ENCODE data around the gene FBLN7.

GRCh38 chr2:112162341-112162740 lies 24.2 kb downstream of the FBLN7 start:
- TF ChIP-seq YY1 (IDR thresholded peaks at IDR 0.05; ENCODE audit: low read depth) (no peak), FOXM1 (IDR thresholded peaks at IDR 0.05; ENCODE audit: borderline replicate concordance, low read depth) (no peak), TCF12 (IDR thresholded peaks at IDR 0.05; ENCODE audit: low read depth) (no peak), TAF1 (IDR thresholded peaks at IDR 0.05; ENCODE audit: low read depth) (no peak), EP300 (IDR thresholded peaks at IDR 0.05; ENCODE audit: borderline replicate concordance) (no peak)
- TF ChIP-seq, protein P1, sequence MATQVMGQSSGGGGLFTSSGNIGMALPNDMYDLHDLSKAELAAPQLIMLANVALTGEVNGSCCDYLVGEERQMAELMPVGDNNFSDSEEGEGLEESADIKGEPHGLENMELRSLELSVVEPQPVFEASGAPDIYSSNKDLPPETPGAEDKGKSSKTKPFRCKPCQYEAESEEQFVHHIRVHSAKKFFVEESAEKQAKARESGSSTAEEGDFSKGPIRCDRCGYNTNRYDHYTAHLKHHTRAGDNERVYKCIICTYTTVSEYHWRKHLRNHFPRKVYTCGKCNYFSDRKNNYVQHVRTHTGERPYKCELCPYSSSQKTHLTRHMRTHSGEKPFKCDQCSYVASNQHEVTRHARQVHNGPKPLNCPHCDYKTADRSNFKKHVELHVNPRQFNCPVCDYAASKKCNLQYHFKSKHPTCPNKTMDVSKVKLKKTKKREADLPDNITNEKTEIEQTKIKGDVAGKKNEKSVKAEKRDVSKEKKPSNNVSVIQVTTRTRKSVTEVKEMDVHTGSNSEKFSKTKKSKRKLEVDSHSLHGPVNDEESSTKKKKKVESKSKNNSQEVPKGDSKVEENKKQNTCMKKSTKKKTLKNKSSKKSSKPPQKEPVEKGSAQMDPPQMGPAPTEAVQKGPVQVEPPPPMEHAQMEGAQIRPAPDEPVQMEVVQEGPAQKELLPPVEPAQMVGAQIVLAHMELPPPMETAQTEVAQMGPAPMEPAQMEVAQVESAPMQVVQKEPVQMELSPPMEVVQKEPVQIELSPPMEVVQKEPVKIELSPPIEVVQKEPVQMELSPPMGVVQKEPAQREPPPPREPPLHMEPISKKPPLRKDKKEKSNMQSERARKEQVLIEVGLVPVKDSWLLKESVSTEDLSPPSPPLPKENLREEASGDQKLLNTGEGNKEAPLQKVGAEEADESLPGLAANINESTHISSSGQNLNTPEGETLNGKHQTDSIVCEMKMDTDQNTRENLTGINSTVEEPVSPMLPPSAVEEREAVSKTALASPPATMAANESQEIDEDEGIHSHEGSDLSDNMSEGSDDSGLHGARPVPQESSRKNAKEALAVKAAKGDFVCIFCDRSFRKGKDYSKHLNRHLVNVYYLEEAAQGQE (IDR thresholded peaks at IDR 0.05; ENCODE audit: low read depth), result no peak

All from Ishikawa (cell line).